ENCODE data around the gene STAMBPL1. TPM values are rescaled to one million over a fixed set of nuclear protein-coding genes. Genes with fewer than 3 reads are reported as not detected.

The STAMBPL1 gene
- total RNA-seq, 1 experiment from 2014 or later, result 17.1 TPM

DNA sequence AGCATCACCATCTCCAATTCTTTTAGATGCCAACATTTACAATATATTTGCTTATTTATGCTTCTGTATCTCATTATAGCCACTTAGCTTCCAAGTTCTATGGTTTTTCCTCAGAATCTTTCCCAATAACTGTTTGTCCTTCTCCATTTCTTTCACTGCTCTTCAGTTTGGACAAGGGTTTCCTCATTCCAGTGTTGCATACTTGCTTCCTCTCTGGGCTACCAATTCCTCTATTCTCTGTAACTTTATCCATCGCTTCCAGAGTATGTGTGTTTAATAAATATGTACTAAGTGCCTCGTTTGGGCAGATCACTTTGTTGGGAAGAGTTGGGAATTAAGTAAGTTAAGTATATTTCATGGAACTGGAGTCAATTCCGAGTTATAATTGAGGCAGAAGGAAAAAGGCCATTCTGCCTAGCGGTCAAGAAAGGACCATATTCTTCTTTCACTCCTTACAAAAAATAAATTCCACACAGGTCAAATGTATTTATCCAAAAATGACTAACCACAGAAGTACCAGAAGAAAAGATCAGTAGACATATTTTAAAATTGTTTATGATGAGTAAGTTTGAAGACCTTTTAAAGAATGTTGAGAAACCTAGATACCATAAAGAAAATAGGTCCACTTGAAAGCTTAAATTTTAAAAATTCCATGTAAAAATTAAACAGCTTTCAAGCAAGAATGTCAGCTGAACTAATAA, 10.8 kb downstream of the STAMBPL1 start:
- H3K9me3 ChIP-seq (replicated peaks), result no peaks in the 10 kb centered on the region
- H3K4me3 ChIP-seq, result no peak overlapping the region
- DNase-seq (ENCODE audit: low read depth in 1 of 2, low spot score in 2 of 2), result no peak
- no peaks in the 10 kb centered on the region for H3K27me3 ChIP-seq (replicated peaks)
- H3K4me1 ChIP-seq (replicated peaks), result peaks cover 25% of the 10 kb centered on the region
- H3K27ac ChIP-seq, result no peak overlapping the region
- H3K36me3 ChIP-seq, result no peaks in the 10 kb centered on the region

- Histone ChIP-seq H3K9me3 (replicated peaks) (no peaks in the 10 kb centered on the region), H3K4me3 (no peak overlapping the region), H3K27me3 (replicated peaks) (no peaks in the 10 kb centered on the region), H3K27ac (no peak overlapping the region), H3K36me3 (no peaks in the 10 kb centered on the region), H3K4me1 (replicated peaks) (peaks cover 39% of the 10 kb centered on the region)
- peak in 1 of 2 experiments; percentile 27 for DNase-seq (ENCODE audit: low read depth in 1 of 2, low spot score in 2 of 2)
Observed at GRCh38 chr10:88892222-88892967, 12.3 kb downstream of the STAMBPL1 start.

DNA sequence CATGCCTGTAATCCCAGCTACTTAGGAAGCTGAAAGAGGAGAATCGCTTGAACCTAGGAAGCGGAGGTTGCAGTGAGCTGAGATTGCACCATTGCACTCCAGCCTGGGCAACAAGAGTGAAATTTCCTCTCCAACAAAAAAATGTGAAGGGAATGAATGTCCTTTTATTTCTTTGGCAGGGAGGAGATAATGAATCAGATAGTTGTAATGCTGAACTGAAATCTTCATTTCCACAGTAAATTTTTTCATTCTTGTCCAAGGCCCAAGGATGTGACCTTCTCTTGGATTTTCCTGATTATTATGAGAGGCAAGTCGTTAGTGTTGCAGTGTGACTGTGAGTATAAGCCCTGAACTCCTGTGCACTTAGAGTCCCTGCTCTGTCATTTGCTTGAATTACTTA, 13.6 kb downstream of the STAMBPL1 start:
- Histone ChIP-seq H3K4me3 (no peak overlapping the region), H3K36me3 (no peaks in the 10 kb centered on the region), H3K27ac (no peak overlapping the region), H3K4me1 (replicated peaks) (peaks cover 45% of the 10 kb centered on the region), H3K27me3 (replicated peaks) (no peaks in the 10 kb centered on the region), H3K9me3 (replicated peaks) (no peaks in the 10 kb centered on the region)
- no peak for DNase-seq (ENCODE audit: low read depth in 1 of 2, low spot score in 2 of 2)

DNA sequence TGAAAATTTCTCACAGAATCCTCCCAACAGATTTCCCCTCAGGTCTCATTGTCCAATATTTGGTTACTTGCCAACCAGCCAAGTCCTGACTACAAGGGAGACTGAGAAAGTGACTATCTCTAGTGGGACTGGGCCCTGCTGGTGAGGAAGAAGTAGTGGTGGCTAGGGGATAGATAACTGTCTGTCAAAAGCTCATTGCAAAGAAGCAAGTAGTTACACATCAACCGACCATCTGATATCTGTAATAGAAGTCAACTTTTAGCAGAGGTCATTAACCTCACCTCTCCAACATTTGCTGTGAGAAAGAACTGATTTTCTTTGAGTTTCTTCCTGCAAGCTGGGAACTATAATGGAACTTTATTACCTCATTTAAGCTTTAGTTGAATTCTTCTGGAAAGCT, 15.2 kb downstream of the STAMBPL1 start:
- H3K27me3 ChIP-seq (replicated peaks), result no peaks in the 10 kb centered on the region
- H3K36me3 ChIP-seq, result no peaks in the 10 kb centered on the region
- H3K27ac ChIP-seq, result no peak overlapping the region
- H3K9me3 ChIP-seq (replicated peaks), result no peaks in the 10 kb centered on the region
- DNase-seq (ENCODE audit: low read depth in 1 of 2, low spot score in 2 of 2), result no peak
- no peak overlapping the region for H3K4me3 ChIP-seq
- H3K4me1 ChIP-seq (replicated peaks), result peaks cover 61% of the 10 kb centered on the region

DNA sequence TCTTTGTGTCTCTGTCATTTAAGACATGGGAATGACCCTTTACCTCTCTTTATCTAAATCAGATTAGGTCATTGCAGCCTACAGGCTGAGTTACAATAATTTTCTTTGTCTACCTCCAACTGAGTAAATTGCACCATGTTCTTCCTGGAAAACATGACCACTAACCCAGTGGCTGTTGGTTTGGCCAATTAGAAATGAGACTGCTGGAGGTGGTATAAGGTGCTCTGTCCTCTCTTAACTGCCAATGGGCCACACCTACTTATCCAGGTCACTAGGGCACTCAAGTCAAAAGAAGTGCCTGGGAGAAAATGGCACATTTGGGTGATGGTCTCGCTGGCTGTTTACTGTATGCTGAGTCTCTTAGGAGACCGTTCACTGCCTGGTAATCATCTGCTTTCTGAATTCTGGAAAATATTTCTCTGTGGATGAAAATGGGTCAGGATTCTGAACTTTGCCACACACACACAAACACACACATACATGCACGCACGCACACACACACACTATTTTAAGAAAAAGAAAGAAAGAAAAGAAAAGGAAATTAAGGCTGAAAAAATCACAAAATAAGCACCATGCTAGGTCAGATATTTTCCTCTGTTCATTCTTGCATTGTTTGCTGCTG, 16.4 kb downstream of the STAMBPL1 start:
- H3K27me3 ChIP-seq (replicated peaks), result no peaks in the 10 kb centered on the region
- H3K9me3 ChIP-seq (replicated peaks), result no peaks in the 10 kb centered on the region
- no peak for DNase-seq (ENCODE audit: low read depth in 1 of 2, low spot score in 2 of 2)
- no peak overlapping the region for H3K4me3 ChIP-seq
- H3K4me1 ChIP-seq (replicated peaks), result peaks cover 65% of the 10 kb centered on the region
- H3K27ac ChIP-seq, result no peak overlapping the region
- H3K36me3 ChIP-seq, result no peaks in the 10 kb centered on the region

- Histone ChIP-seq H3K9me3 (replicated peaks) (no peaks in the 10 kb centered on the region), H3K36me3 (peaks cover 4% of the 10 kb centered on the region; the same call in 1 of the 2 replicates), H3K4me3 (no peak overlapping the region), H3K4me1 (replicated peaks) (peaks cover 65% of the 10 kb centered on the region), H3K27me3 (replicated peaks) (no peaks in the 10 kb centered on the region), H3K27ac (no peak overlapping the region)
- DNase-seq (ENCODE audit: low read depth in 1 of 2, low spot score in 2 of 2), result no peak
Observed at GRCh38 chr10:88896994-88897853, 17.2 kb downstream of the STAMBPL1 start.

DNA sequence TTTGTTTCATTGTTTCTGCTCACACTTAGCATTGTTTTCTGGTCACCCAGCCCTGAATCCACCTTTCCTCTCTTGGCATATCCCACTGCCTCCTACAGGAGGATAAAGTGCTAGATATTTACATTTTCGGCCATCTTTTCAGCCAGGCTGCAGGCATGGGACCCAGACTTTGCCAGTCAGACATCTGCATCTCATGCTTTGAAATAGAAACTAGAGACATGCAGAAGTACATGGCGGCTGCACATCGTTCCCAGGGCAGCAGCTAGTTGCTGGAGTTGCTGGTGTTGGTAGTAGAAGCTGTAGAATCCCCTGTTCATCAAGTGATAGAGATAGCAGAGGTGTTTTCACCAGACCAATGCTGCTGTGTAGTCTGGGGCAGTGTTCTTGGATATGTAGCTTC, 18.7 kb downstream of the STAMBPL1 start:
- Histone ChIP-seq H3K27me3 (replicated peaks) (no peaks in the 10 kb centered on the region), H3K27ac (no peak overlapping the region), H3K4me1 (replicated peaks) (peaks cover 57% of the 10 kb centered on the region), H3K36me3 (peaks cover 14% of the 10 kb centered on the region), H3K4me3 (no peak overlapping the region), H3K9me3 (replicated peaks) (no peaks in the 10 kb centered on the region)
- no peak for DNase-seq (ENCODE audit: low read depth in 1 of 2, low spot score in 2 of 2)

DNA sequence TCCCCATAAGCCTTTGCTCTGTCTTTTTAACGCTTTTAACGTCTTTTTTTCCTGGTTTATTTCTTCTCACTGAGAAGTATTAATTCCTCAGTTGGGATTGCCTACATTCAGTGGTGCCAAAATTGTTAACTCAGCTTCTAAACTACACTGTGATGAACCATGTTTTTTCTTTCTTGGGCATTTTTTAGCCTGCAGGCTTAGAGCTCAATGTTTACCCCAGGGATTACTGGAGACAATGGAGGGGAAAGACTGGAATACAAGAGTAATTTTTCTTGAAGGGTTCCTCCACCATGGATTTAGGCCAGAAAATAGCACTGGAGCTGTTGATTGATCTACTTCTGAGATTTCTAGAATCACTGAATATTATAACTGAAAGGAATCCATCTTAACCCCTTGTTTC, 19.8 kb downstream of the STAMBPL1 start:
- peaks cover 61% of the 10 kb centered on the region for H3K4me1 ChIP-seq (replicated peaks)
- peak in 1 of 2 experiments; percentile 60 for DNase-seq (ENCODE audit: low read depth in 1 of 2, low spot score in 2 of 2)
- peaks cover 19% of the 10 kb centered on the region for H3K36me3 ChIP-seq
- H3K4me3 ChIP-seq, result no peak overlapping the region
- H3K27ac ChIP-seq, result peak overlapping the region; percentile 13
- no peaks in the 10 kb centered on the region for H3K9me3 ChIP-seq (replicated peaks)
- no peaks in the 10 kb centered on the region for H3K27me3 ChIP-seq (replicated peaks)

DNA sequence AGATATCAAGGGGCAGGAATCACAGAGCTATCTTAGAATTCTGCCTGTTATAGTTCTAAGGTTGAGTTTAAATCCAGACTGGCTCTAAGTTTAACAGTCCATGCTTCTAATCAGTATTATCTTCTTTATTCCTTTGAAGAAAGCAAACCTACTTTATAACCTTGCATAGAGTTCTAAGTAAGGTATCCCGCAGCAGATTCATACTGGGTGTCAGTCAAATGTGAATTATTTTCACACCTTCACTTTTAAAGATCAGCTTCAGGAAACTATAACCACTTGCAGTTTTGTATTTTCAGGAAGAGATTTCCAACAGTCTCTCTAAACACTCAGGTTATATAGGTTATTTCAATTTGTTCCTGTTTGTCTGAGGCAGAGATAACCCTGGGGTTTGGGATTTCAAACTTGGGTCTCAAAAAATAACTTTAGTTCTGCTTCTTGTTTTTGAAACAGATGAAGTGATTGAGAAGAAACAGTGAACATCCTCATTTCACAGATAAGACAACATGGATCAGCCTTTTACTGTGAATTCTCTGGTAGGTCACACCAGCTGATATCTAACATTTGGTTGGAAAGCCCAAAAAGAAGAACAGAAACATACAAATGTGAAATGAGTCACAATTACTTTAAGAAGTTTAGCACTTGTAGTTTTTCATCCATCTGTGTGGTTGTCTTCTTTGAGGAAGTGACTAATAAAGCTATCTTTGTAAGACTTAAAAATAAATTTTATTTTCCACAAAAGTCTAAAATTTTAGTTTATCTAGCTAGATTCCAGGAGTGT, 21.4 kb downstream of the STAMBPL1 start:
- no peak overlapping the region for H3K4me3 ChIP-seq
- no peak overlapping the region for H3K27ac ChIP-seq
- H3K36me3 ChIP-seq, result peaks cover 25% of the 10 kb centered on the region
- peak in 1 of 2 experiments; percentile 35 for DNase-seq (ENCODE audit: low read depth in 1 of 2, low spot score in 2 of 2)
- H3K9me3 ChIP-seq (replicated peaks), result no peaks in the 10 kb centered on the region
- H3K4me1 ChIP-seq (replicated peaks), result peaks cover 57% of the 10 kb centered on the region
- no peaks in the 10 kb centered on the region for H3K27me3 ChIP-seq (replicated peaks)

DNA sequence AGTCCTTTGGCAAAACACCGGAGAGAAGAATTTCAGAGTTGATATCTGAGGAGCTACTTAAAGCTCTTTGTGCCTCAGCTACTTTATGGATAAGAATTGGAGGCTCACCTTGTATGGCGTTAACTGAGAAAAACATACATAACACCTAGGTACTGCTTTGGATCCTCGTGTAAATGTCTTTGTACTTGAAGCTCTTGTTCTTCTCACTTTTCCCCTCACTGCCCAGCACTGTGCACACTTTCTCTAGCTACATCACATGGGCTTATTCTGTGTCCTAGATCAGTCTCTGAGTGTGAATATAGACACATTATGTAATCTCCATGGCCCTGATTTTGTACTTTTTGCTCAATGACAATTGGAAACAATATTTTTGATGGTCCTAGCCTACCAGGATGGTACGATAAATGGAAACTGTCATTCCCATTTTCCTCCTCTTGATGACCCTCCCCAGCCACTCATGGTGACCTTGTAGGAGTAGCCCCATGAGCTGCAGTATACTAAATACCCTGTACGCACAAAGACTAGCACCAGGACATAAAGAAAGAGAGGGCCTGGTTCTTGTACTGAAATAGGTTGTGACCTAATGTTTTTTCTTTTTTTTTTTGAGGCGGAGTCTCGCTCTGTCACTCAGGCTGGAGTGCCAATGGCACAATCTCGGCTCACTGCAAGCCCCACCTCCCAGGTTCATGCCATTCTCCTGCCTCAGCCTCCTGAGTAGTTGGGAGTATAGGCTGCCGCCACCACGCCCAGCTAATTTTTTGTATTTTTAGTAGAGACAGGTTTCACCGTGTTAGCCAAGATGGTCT, 22.1 kb downstream of the STAMBPL1 start:
- Histone ChIP-seq H3K9me3 (replicated peaks) (no peaks in the 10 kb centered on the region), H3K4me3 (no peak overlapping the region), H3K36me3 (peaks cover 33% of the 10 kb centered on the region), H3K27me3 (replicated peaks) (no peaks in the 10 kb centered on the region), H3K27ac (no peak overlapping the region), H3K4me1 (replicated peaks) (peaks cover 49% of the 10 kb centered on the region)
- no peak for DNase-seq (ENCODE audit: low read depth in 1 of 2, low spot score in 2 of 2)

DNA sequence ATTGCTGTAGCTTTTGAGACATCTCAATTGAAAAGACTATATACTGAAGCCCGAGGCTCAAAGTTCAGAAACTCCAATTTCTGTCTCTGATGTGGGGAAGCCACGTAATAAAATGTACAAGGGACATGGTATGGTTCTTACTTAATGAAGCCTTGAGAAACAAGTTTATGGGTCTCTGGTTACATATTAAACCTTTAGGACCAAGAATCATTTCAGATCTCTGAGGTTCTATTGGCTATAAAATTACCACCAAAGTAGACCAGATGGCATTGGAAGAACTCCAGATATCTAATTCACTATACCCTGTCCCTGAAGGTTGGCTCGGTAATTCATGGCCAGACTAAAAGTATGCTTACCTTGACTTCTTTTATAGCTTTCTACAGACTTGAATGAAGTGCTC, 23.7 kb downstream of the STAMBPL1 start:
- Histone ChIP-seq H3K4me3 (no peak overlapping the region), H3K27me3 (replicated peaks) (no peaks in the 10 kb centered on the region), H3K9me3 (replicated peaks) (no peaks in the 10 kb centered on the region), H3K4me1 (replicated peaks) (peaks cover 40% of the 10 kb centered on the region), H3K27ac (no peak overlapping the region), H3K36me3 (peaks cover 39% of the 10 kb centered on the region)
- DNase-seq (ENCODE audit: low read depth in 1 of 2, low spot score in 2 of 2), result no peak

DNA sequence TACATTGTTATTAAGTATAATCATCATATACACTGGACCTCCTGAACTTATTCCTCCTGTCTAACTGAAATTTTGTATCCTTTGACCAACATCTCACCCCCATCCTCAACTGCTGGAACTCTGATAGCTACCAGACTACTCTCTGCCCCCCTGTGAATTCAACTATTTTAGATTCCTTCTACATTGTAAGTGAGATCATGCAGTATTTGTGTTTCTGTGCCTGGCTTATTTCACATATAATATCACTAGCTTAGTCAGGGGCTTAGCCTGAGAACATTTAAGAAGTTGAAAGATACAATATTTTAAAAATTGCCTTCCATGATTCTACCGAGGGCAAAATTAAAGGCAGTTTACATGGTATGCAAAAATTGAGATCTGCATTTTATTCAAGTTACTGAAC, 26.9 kb downstream of the STAMBPL1 start:
- Histone ChIP-seq H3K36me3 (peaks cover 49% of the 10 kb centered on the region), H3K27me3 (replicated peaks) (no peaks in the 10 kb centered on the region), H3K4me1 (replicated peaks) (peaks cover 8% of the 10 kb centered on the region), H3K4me3 (no peak overlapping the region), H3K27ac (no peak overlapping the region), H3K9me3 (replicated peaks) (no peaks in the 10 kb centered on the region)
- DNase-seq (ENCODE audit: low read depth in 1 of 2, low spot score in 2 of 2), result no peak
